Transverse colon (tissue), 4 donors: ENCODE results near the gene HP1BP3.

ENCODE experiments used
- CTCF ChIP-seq, 5 experiments: fragments of 200-600 bp in 3 of 5; fragments of 450-650 bp in 2 of 5; sonication (generic) in 3 of 5; IDR thresholded peaks; 1 replicate in 2 of 5; 2 replicates in 3 of 5; pipeline ENCODE4 v1.5.1; 2016 to 2017; ENCODE audit warnings: antibody characterized with exemption in 5 of 5, inconsistent platforms in 3 of 5, mild to moderate bottlenecking in 2 of 5, moderate library complexity in 1 of 5
- EP300 ChIP-seq: sonication (generic); formaldehyde crosslinking; IDR thresholded peaks from one replicate; pipeline ENCODE4 v1.6.1; 2017; ENCODE audit warnings: antibody characterized with exemption, low read depth
- POLR2A ChIP-seq: fragments of 450-650 bp; IDR thresholded peaks from one replicate; pipeline ENCODE4 v1.6.1; 2016; ENCODE audit warnings: antibody characterized with exemption, mild to moderate bottlenecking, moderate library complexity
- POLR2AphosphoS5 ChIP-seq, 3 donors: sonication (generic); formaldehyde crosslinking; IDR thresholded peaks; one replicate each; pipeline ENCODE4 v1.6.1; 2016; ENCODE audit warnings: antibody characterized with exemption in 3 of 3

- no peak for TF ChIP-seq CTCF (IDR thresholded peaks at IDR 0.05)
- TF ChIP-seq POLR2AphosphoS5 (IDR thresholded peaks at IDR 0.05) = no peak
- no peak for TF ChIP-seq EP300
- TF ChIP-seq POLR2A = no peak
Measured at GRCh38 chr1:20723159-20723536, 64.0 kb downstream of the HP1BP3 start.
